Measurements from ENCODE around the gene COPB2.

DNA sequence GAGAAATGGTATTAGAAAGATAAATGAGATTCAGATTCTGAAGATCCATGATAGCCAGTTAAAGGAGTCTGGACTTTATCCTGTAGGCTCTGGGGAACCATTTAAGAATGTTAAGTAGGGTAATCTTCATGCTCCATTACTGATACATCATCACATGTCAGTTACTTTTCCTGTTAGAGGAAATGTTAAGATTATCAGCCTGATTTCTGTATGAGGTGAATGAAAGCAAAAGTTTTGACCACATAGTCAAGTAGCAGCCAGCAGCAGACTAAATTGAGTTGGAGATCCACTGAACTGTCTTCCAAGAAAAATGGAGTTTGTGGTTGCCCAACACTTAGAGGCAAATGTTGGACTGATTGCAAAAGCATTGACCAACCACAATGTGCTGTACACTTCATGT is 4.7 kb upstream of the COPB2 start:
- no peak for TF ChIP-seq POLR2A (IDR thresholded peaks at IDR 0.05; ENCODE audit: borderline replicate concordance, extremely low read depth, insufficient read depth, insufficient read length)
- no peak for TF ChIP-seq POLR2AphosphoS5 (IDR thresholded peaks at IDR 0.05; ENCODE audit: low read depth, low read length)
- TF ChIP-seq SIN3A (IDR thresholded peaks at IDR 0.05; ENCODE audit: low read depth), result no peak
- TF ChIP-seq, protein P1, sequence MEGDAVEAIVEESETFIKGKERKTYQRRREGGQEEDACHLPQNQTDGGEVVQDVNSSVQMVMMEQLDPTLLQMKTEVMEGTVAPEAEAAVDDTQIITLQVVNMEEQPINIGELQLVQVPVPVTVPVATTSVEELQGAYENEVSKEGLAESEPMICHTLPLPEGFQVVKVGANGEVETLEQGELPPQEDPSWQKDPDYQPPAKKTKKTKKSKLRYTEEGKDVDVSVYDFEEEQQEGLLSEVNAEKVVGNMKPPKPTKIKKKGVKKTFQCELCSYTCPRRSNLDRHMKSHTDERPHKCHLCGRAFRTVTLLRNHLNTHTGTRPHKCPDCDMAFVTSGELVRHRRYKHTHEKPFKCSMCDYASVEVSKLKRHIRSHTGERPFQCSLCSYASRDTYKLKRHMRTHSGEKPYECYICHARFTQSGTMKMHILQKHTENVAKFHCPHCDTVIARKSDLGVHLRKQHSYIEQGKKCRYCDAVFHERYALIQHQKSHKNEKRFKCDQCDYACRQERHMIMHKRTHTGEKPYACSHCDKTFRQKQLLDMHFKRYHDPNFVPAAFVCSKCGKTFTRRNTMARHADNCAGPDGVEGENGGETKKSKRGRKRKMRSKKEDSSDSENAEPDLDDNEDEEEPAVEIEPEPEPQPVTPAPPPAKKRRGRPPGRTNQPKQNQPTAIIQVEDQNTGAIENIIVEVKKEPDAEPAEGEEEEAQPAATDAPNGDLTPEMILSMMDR (IDR thresholded peaks at IDR 0.05 in 2 of 3, conservative IDR thresholded peaks at IDR 0.05 in 1 of 3; ENCODE audit: borderline replicate concordance in 1 of 3, insufficient read depth in 1 of 3, low read depth in 2 of 3, low read length in 2 of 3), result no peak
- no peak for TF ChIP-seq RAD21 (IDR thresholded peaks at IDR 0.05; ENCODE audit: low read depth)
- TF ChIP-seq, protein P2, sequence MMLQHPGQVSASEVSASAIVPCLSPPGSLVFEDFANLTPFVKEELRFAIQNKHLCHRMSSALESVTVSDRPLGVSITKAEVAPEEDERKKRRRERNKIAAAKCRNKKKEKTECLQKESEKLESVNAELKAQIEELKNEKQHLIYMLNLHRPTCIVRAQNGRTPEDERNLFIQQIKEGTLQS (IDR thresholded peaks at IDR 0.05), result no peak
- TF ChIP-seq EZH2 (IDR thresholded peaks at IDR 0.05), result no peak
